GM19395 (cell line): ENCODE measurements around the gene PDS5A.
A peak's percentile ranks its signal among the peaks of the same experiment; 100 is the strongest.
"Not testable (repeated sequence)": the region's sequence is repeated elsewhere in the genome, so short reads cannot be mapped to it uniquely, and the experiment has no call there.

ENCODE experiments used
- ATAC-seq: cut with Tn5 transposase; IDR thresholded peaks from one replicate; pipeline ENCODE4 v1.9.1; 2021; ENCODE audit warnings: mild to moderate bottlenecking, moderate library complexity; ENCODE audit not compliant: unreplicated experiment

Gene PDS5A, protein sequence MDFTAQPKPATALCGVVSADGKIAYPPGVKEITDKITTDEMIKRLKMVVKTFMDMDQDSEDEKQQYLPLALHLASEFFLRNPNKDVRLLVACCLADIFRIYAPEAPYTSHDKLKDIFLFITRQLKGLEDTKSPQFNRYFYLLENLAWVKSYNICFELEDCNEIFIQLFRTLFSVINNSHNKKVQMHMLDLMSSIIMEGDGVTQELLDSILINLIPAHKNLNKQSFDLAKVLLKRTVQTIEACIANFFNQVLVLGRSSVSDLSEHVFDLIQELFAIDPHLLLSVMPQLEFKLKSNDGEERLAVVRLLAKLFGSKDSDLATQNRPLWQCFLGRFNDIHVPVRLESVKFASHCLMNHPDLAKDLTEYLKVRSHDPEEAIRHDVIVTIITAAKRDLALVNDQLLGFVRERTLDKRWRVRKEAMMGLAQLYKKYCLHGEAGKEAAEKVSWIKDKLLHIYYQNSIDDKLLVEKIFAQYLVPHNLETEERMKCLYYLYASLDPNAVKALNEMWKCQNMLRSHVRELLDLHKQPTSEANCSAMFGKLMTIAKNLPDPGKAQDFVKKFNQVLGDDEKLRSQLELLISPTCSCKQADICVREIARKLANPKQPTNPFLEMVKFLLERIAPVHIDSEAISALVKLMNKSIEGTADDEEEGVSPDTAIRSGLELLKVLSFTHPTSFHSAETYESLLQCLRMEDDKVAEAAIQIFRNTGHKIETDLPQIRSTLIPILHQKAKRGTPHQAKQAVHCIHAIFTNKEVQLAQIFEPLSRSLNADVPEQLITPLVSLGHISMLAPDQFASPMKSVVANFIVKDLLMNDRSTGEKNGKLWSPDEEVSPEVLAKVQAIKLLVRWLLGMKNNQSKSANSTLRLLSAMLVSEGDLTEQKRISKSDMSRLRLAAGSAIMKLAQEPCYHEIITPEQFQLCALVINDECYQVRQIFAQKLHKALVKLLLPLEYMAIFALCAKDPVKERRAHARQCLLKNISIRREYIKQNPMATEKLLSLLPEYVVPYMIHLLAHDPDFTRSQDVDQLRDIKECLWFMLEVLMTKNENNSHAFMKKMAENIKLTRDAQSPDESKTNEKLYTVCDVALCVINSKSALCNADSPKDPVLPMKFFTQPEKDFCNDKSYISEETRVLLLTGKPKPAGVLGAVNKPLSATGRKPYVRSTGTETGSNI (N-terminal part only)

DNA sequence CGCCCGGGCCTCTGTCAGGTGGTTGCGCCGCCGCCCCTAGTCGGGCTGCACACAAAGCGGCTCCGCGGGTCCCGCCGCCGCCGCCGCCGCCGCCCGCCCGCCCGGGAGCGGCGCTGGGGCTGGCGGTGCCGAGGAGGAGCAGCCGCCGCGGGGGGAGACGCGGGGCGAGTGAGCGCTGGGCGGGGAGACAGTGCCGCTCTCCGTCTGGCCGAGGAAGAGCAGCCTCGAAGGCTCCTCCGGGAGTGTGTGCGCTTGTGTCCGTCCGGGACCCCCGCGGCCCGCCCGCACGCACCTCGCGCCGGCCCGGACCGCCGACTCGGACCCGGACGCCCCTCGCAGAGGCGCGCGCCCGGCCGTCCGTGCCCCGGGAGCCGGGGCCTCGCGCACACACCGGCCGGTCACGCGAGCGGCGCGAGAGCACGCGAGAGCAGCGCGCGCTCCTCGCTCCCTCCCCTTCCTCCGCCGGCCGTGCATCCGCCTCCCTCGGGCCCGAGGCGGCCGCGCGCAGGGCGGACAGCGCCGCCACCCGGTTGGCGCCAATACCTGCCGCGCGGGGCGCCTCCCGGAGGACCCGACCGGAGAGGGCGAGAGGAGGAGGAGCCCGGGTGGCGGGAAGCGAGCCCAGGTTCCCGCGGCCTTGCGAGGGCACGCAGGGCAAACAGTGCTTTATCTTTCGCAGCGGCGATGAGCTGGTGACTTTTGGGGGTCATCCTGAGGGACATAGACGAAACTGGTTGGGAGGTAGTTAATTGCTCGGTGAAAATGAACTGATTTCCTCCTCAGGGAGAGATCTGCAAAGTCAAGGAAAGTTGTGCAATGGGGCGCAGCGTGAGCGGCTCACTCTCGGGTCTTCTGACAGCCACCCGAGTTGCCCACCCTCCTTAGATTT lies at the start of gene PDS5A:
Gene PDS5A (minus strand): TSS at position 423 of the 889 bp plus-strand sequence. CDS start 1,334 bp downstream, outside the sequence.
- peak; percentile 72 for ATAC-seq

DNA sequence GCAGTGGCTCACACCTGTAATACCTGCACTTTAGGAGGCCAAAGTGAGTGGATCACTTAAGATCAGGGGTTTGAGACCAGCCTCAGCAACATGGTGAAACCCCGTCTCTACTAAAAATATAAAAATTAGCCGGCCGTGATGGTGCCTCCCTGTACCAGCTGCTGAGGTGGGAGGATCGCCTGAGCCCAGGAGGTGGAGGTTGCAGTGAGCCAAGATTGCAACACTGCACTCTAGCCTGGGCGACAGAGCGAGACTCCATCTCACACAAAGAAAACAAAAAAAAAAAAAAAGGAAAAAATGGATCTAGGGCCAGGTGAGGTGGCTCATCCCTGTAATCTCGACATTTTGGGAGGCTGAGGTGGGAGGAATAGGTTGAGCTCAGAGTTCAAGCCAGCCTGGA lies 46.3 kb upstream of the PDS5A start:
- not testable (repeated sequence) for ATAC-seq

DNA sequence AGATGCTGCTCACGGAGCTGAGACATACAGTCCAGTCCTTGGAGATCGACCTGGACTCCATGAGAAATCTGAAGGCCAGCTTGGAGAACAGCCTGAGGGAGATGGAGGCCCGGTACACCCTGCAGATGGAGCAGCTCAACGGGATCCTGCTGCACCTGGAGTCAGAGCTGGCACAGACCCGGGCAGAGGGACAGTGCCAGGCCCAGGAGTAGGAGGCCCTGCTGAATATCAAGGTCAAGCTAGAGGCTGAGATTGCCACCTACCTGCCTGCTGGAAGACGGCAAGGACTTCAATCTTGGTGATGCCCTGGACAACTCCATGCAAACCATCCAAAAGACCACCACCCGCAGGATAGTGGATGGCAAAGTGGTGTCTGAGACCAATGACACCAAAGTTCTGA lies 43.4 kb upstream of the PDS5A start:
- not testable (repeated sequence) for ATAC-seq

DNA sequence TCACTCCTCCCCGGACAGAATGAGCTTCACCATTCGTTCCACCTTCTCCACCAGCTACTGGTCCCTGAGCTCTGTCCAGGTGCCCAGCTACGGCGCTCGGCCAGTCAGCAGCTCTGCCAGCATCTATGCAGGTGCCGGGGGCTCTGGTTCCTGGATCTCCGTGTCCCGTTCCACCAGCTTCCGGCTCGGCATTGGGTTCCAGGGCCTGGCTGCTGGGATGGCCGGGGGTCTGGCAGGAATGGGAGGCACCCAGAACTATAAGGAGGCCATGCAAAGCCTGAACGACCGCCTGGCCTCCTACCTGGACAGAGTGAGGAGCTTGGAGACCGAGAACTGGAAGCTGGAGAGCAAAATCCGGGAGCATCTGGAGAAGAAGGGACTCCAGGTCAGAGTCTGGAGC lies 42.5 kb upstream of the PDS5A start:
- no peak for ATAC-seq

DNA sequence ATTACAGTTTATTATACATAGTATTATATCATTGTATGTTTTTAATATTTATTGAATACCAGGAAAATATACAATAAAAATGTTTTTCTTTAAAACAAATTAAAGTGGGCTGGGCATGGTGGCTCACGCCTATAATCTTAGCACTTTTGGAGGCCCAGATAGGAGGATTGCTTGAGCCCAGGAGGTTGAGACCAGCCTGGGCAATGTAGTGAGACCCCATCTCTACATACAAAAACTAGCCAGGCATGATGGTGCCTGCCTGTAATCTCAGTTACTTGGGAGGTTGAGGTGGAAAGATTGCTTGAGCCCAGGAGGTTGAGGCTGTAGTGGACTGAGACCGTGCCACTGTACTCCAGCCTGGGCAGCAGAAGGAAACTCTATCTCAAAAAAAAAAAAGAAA lies 38.3 kb upstream of the PDS5A start:
- no peak for ATAC-seq

- no peak for ATAC-seq
These were observed 26.3 kb upstream of the PDS5A start for GRCh38 chr4:40003986-40004385.

DNA sequence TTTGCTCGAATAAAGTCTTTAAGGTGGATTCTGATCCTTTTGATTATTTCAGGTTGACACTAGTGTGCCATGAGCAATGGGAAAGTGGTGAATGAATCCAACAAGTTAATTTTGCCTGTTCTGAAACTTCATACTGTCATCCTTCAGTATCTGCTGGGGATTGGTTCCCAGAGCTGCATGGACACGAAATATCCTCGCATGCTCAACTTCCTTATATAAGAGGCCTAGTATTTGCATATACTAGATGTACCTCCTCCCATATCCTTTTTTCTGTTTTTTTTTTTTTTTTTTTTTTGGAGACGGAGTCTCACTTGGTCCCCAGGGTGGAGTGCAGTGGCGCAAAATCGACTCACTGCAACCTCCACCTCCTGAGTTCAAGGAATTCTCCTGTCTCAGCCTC lies 23.0 kb upstream of the PDS5A start:
- no peak for ATAC-seq

GRCh38 chr4:39998659-39999345 lies 21.1 kb upstream of the PDS5A start:
- no peak for ATAC-seq

GRCh38 chr4:39996811-39997210 lies 19.1 kb upstream of the PDS5A start:
- ATAC-seq = no peak

DNA sequence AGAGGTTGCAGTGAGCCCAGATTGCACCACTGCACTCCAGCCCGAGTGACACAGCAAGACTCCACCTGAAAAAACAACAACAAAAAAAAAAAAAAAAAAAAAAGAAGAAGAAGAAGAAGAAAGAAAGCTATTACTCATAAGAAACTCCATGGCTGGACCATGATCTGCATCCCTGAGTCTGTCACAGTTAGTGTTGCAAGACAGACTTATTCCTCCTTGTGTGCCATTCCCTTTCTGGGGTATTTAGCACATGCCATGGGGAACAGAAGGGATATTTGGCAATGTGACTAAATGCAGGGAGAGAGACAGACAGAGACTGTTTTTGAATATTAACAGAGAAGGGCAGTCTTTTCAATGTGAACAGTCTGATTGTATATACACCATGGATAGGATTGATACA lies 16.7 kb upstream of the PDS5A start:
- no peak for ATAC-seq

GRCh38 chr4:39989381-39989780 lies 11.7 kb upstream of the PDS5A start:
- not testable (repeated sequence) for ATAC-seq

GRCh38 chr4:39987485-39987884 lies 9.8 kb upstream of the PDS5A start:
- no peak for ATAC-seq

DNA sequence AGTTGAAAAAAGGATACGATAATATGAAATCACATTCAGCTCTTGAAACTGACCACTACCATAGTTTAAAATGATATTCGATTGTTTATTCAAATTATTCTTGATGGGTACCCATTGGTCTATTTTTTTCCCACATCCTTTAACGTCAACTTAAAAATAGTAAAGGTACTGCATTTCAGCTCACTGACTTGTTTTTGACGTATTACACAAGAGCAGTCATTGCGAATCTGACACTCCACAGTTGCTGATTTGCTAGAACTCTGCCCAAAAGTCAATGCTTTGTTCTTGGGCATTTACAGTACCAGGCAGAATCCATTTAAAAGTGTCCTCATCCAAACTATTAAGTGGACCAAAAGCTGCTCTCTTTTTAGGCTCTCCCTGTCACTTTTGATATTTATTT lies 1.2 kb upstream of the PDS5A start:
- ATAC-seq = no peak

GRCh38 chr4:39978378-39978775 lies 666 bp upstream of the PDS5A start:
- ATAC-seq = no peak

DNA sequence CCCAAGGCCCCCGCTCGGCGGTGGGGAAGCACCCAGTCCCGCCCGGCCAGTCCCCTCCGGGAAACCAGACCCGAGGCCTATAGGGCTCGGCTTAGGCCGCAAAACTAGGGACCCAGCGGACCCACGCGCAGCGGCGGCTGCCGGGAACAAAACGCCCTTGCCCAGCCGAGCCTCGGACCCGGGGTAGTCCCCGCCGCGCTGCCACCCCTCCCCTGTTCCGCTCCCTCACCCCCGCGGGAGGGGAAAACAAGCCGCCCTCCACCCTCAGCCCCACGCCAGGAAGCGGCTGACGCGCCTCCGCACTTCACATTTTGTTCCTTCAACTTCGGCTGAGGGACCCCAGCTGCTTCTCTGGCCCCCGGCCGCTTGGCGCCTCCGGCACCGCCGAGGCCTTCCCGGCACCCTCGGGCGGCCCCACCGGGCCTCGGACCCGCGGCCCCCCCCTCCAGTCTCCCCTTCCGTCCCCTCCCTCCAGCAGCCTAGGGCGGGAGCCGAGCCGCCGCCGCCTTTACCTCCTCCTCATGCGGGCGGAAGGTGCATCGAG lies 694 bp downstream of the PDS5A start:
- ATAC-seq = peak; percentile 32

DNA sequence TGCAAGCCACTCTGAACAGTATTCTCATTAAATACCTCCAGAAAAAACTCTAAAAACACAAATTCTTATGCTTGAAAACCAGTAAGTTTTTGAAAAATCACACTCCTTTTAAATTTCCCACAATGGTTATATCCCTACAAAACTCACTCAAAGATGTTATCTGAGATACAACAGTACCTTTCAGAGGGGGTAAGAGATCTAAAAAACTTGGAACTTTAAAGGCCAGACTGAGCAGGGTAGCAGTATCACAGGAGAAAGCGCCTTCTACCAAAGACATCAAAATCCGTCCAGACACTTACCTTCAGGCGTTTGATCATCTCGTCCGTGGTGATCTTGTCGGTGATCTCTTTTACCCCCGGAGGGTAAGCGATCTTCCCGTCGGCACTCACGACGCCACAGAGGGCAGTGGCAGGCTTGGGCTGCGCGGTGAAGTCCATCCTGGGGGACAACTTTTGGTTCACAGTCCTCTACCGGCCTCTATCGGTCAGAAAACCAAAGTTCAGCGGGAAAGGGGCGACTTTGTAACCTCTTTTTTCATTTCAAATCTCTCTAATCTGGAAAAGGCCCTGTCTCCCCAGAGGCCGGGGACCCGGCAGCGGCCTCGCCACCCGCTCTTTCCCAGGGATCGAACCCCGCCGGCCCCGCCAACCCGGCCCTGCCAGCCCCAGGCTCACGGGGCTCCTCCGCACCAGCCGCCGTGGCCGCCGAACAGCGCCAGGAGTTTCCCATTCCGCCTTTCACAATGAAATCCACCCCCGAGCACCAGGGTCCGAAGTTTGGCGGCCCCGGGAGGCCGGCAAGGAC lies 1.4 kb downstream of the PDS5A start:
- ATAC-seq = peak; percentile 51

- ATAC-seq = no peak
These were observed 2.1 kb downstream of the PDS5A start for GRCh38 chr4:39975488-39976089.

GRCh38 chr4:39973052-39973451 lies 4.7 kb downstream of the PDS5A start:
- ATAC-seq = not testable (repeated sequence)
